Adrenal gland (tissue), 12 donors: ENCODE data around the gene WDR13. TPM values are rescaled to one million over a fixed set of nuclear protein-coding genes. Genes with fewer than 3 reads are reported as not detected.

ENCODE experiments used
- DNase-seq, 7 donors: peaks; one replicate each; pipeline ENCODE4 v3.0.0-alpha.2; 2019 to 2020
- H3K27ac ChIP-seq, 5 donors: fragments of 200-600 bp; sonication (generic) in 4 of 5; 1 replicate in 3 of 5; 2 replicates in 2 of 5; pipeline versions ENCODE4 v1.5.1 to v1.8.0; 2016 to 2020; ENCODE audit warnings: mild to moderate bottlenecking in 1 of 5
- H3K27me3 ChIP-seq: fragments of 200-600 bp; 2 replicates; pipeline ENCODE4 v1.8.0; 2021
- H3K36me3 ChIP-seq, 2 donors: fragments of 200-600 bp; replicated peaks in 1 of 2; 1 replicate in 1 of 2; 2 replicates in 1 of 2; pipeline versions ENCODE4 v1.5.1 to v1.8.0; 2018 to 2022
- H3K4me1 ChIP-seq, 2 donors: fragments of 200-600 bp; replicated peaks in 1 of 2; 1 replicate in 1 of 2; 2 replicates in 1 of 2; pipeline versions ENCODE4 v1.5.1 to v1.8.0; 2018 to 2021
- H3K4me3 ChIP-seq, 4 donors: fragments of 200-600 bp; sonication (generic) in 3 of 4; one replicate each; pipeline ENCODE4 v1.5.1; 2016 to 2018
- H3K9me3 ChIP-seq, 3 donors: fragments of 200-600 bp; sonication (generic) in 1 of 3; replicated peaks in 1 of 3; 1 replicate in 2 of 3; 2 replicates in 1 of 3; pipeline versions ENCODE4 v1.5.1 to v1.8.0; 2016 to 2021
- POLR2A ChIP-seq, 2 donors: fragments of 450-650 bp; IDR thresholded peaks; one replicate each; pipeline ENCODE4 v1.6.1; 2017; ENCODE audit warnings: antibody characterized with exemption in 2 of 2, mild to moderate bottlenecking in 2 of 2, moderate library complexity in 1 of 2
- WGBS, 4 donors: extraction: QIAGEN DNeasy Blood & Tissue Kit in 2 of 4; methylation state at CpG; one replicate each; pipeline versions ENCODE4 v1.1.5 to v1.1.7; 2013 to 2017; 5-methylcytosine and 5-hydroxymethylcytosine counted together
- intact Hi-C, 2 donors: fragments of 100-400 bp; cut with DNase I; formaldehyde crosslinking; loops; one replicate each; pipeline versions ENCODE4 v1.14.1 to v1.15.0; 2022 to 2023
- polyA plus RNA-seq, 3 donors: library from polyadenylated mRNA; stranded (reverse); fragments of 200-250 nt in 2 of 3; fragments of 350-450 nt in 1 of 3; fragmentation: Illumina TruSeq in 1 of 3; extraction: RNeasy Lipid Tissue Mini Kit (QIAGEN cat#74804) in 1 of 3; gene quantifications; one replicate each; pipeline ENCODE4 v1.2.3, GENCODE V29; 2013 to 2014
- total RNA-seq, 9 donors: library from RNA; depleted of rRNA in 4 of 9; stranded (reverse); fragments of >200 nt in 4 of 9; fragments of 120-200 nt in 1 of 9; fragmentation: NEBNext Ultra II Directional in 1 of 9; extraction: Animal tissue kit (Norgen Biotek cat#: 25700) in 1 of 9; gene quantifications; one replicate each; pipeline versions ENCODE4 v1.1.0 to v1.2.4, GENCODE V29; 2013 to 2023
- TF ChIP-seq, protein P1 (sequence below), 6 experiments: fragments of 450-650 bp in 4 of 6; fragments of 200-600 bp in 2 of 6; sonication (generic) in 1 of 6; IDR thresholded peaks; 1 replicate in 5 of 6; 2 replicates in 1 of 6; pipeline versions ENCODE4 v1.5.1 to v1.8.0; 2016 to 2021; ENCODE audit warnings: antibody characterized with exemption in 6 of 6, mild to moderate bottlenecking in 2 of 6, moderate library complexity in 1 of 6
- donor health status: healthy with polysubstance abuse.
- donor health status: Bipolar disorder and iron deficiency.
- donor health status: DM: yes; HTN: yes; CAD: no.
- donor health status: DM: no; HTN: no; CAD: no.
- donor health status: DM: no; HTN: no; CAD: no.
- donor health status: DM: yes; HTN: yes; CAD: no.

Gene WDR13
- total and polyA plus RNA-seq, 12 donors, result 53.5 to 677 (median 171) TPM

DNA sequence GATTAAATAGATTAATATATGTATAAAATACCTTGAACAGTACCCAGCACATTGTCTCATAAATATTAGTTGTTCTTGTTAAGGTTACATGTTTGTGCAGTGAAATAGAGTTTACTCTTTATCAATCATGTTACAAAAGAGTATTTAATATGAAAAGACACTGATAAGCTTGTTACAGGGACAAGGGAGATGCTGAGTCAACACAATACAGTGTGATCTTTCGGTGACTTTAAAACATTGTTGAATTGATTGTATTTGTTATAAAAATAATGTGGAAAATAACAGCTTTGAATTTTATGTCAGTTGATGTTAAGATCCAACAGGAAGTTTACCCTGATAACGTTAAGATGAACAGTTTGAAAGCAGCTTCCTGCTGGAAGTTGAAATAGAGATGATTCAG is 1.4 kb upstream of the WDR13 start:
- no peak for TF ChIP-seq POLR2A (IDR thresholded peaks at IDR 0.05)
- TF ChIP-seq, protein P1, sequence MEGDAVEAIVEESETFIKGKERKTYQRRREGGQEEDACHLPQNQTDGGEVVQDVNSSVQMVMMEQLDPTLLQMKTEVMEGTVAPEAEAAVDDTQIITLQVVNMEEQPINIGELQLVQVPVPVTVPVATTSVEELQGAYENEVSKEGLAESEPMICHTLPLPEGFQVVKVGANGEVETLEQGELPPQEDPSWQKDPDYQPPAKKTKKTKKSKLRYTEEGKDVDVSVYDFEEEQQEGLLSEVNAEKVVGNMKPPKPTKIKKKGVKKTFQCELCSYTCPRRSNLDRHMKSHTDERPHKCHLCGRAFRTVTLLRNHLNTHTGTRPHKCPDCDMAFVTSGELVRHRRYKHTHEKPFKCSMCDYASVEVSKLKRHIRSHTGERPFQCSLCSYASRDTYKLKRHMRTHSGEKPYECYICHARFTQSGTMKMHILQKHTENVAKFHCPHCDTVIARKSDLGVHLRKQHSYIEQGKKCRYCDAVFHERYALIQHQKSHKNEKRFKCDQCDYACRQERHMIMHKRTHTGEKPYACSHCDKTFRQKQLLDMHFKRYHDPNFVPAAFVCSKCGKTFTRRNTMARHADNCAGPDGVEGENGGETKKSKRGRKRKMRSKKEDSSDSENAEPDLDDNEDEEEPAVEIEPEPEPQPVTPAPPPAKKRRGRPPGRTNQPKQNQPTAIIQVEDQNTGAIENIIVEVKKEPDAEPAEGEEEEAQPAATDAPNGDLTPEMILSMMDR (IDR thresholded peaks at IDR 0.05), result no peak
- peaks cover 0 to 19% of the 10 kb centered on the region in 2 donors for H3K36me3 ChIP-seq
- H3K9me3 ChIP-seq, result no peaks in the 10 kb centered on the region
- intact Hi-C loops, result no loop called here
- H3K4me1 ChIP-seq, result peaks cover 0 to 4% of the 10 kb centered on the region in 2 donors
- H3K27me3 ChIP-seq, result no peaks in the 10 kb centered on the region
- WGBS, 4 donors, result 20 to 44% (median 38%) methylated on average over 2 of the region's 2 CpGs
- peak overlapping the region in 3 of 5 donors; percentile 2 to 63 (median 47) for H3K27ac ChIP-seq
- no peak overlapping the region for H3K4me3 ChIP-seq
- no peak for DNase-seq

DNA sequence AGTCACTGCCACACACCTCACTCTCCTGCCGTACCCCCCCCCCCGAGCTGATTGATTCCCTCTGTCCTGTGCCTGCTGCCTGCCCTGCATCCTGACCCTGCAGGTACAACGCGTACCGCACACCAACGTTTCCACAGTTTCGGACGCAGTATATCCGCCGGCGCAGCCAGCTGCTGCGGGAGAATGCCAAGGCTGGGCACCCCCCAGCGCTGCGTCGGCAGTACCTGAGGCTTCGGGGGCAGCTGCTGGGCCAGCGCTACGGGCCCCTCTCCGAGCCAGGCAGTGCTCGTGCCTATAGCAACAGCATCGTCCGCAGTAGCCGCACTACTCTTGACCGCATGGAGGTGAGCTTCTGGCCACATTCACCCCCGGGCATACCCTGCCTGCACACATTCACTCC is 1.3 kb downstream of the WDR13 start:
- Histone ChIP-seq H3K4me3 (peak overlapping the region in 1 of 4 donors; percentile 74), H3K27ac (peak overlapping the region in 2 of 5 donors; percentile 79 to 100), H3K4me1 (peaks cover 0 to 4% of the 10 kb centered on the region in 2 donors), H3K9me3 (no peaks in the 10 kb centered on the region), H3K27me3 (no peaks in the 10 kb centered on the region), H3K36me3 (peaks cover 0 to 34% of the 10 kb centered on the region in 2 donors)
- TF ChIP-seq, protein P1 (IDR thresholded peaks at IDR 0.05), result no peak
- TF ChIP-seq POLR2A (IDR thresholded peaks at IDR 0.05), result no peak
- 75 to 84% (median 81%) methylated on average over 21 to 25 of the region's 25 CpGs for WGBS, 4 donors
- intact Hi-C loops, result no loop called here
- DNase-seq, result no peak

DNA sequence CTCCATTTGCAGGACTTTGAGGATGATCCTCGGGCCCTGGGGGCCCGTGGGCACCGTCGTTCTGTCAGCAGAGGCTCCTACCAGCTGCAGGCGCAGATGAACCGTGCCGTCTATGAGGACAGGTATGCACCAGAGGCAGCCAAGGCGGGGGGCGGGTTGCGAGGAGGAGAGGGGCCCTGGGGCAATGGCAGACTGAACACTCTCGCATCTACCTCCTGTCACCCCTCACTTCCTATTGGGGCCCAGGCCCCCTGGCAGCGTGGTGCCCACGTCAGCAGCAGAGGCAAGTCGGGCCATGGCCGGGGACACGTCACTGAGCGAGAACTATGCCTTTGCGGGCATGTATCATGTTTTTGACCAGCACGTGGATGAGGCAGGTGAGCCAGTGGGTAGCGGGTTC is 2.0 kb downstream of the WDR13 start:
- H3K9me3 ChIP-seq, result no peaks in the 10 kb centered on the region
- WGBS, 4 donors, result 81 to 92% (median 87%) methylated on average over 7 to 20 of the region's 20 CpGs
- H3K27me3 ChIP-seq, result no peaks in the 10 kb centered on the region
- peaks cover 0 to 41% of the 10 kb centered on the region in 2 donors for H3K36me3 ChIP-seq
- DNase-seq, result no peak
- peaks cover 0 to 4% of the 10 kb centered on the region in 2 donors for H3K4me1 ChIP-seq
- no peak overlapping the region for H3K27ac ChIP-seq
- no peak overlapping the region for H3K4me3 ChIP-seq
- intact Hi-C loops, result no loop called here
- TF ChIP-seq POLR2A (IDR thresholded peaks at IDR 0.05), result no peak
- TF ChIP-seq, protein P1 (IDR thresholded peaks at IDR 0.05), result no peak

DNA sequence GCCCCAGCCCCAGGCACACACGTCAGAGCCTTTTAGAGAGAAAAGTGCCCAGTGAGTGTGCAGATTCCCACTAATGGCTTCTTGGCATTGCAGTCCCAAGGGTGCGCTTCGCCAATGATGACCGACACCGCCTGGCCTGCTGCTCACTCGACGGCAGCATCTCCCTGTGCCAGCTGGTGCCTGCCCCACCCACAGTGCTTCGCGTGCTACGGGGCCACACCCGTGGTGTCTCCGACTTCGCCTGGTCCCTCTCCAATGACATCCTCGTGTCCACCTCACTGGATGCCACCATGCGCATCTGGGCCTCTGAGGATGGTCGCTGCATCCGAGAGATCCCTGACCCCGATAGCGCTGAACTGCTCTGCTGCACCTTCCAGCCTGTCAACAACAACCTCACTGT is 2.9 kb downstream of the WDR13 start:
- no peak for DNase-seq
- WGBS, 4 donors, result 89 to 100% (median 91%) methylated on average over 3 to 19 of the region's 19 CpGs
- no peak for TF ChIP-seq POLR2A (IDR thresholded peaks at IDR 0.05)
- TF ChIP-seq, protein P1 (IDR thresholded peaks at IDR 0.05), result no peak
- Histone ChIP-seq H3K4me3 (no peak overlapping the region), H3K27ac (no peak overlapping the region), H3K36me3 (peaks cover 0 to 46% of the 10 kb centered on the region in 2 donors), H3K4me1 (peaks cover 0 to 4% of the 10 kb centered on the region in 2 donors), H3K27me3 (no peaks in the 10 kb centered on the region), H3K9me3 (no peaks in the 10 kb centered on the region)
- intact Hi-C loops, result no loop called here
